ENCODE data around the gene RPA3. TPM values are rescaled to one million over a fixed set of nuclear protein-coding genes. Genes with fewer than 3 reads are reported as not detected.

The RPA3 gene
- total and polyA plus RNA-seq, 2 of the 13 experiments (the other 11 are each of a cell fraction or from before 2014, with no cell fraction given): 38.3 to 154 TPM

DNA sequence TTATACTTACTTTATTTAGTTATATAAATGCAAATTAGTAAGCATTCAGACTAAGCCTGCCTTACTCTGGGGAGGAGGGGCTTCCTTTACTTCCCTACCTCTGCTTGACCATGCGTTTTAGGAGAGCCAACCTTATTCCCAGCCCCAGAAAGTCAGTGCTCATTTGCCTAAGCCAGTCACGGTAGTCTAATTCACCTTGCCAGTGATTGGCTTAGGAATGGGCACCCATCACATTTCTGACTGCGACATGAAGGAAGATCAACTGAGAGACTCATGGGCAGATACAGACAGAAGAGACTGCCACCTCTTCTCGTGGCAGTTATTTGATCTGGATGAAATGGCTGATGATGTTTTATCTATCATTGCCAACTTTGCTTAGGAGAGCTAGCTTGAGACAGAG is 29.5 kb downstream of the RPA3 start:
- no peaks in the 10 kb centered on the region for H3K79me2 ChIP-seq (ENCODE audit: insufficient read depth, low read length)
- no peak for DNase-seq (ENCODE audit: low spot score)
- no peaks in the 10 kb centered on the region for H3K27me3 ChIP-seq (ENCODE audit: control insufficient read depth in 1 of 2, insufficient read depth in 2 of 2, low read length in 2 of 2)
- no peak overlapping the region for H2AFZ ChIP-seq (ENCODE audit: low read length)
- FAIRE-seq: no peak
- no peak for TF ChIP-seq TBP (CRISPR knock-in tag; IDR thresholded peaks at IDR 0.05)
- no peak for TF ChIP-seq ZNF839 (CRISPR knock-in tag; IDR thresholded peaks at IDR 0.05; ENCODE audit: borderline replicate concordance)
- no peak for TF ChIP-seq KDM5A (IDR thresholded peaks at IDR 0.05; ENCODE audit: borderline replicate concordance, low read length)
- TF ChIP-seq ATM (IDR thresholded peaks at IDR 0.05; ENCODE audit: borderline replicate concordance): no peak
- TF ChIP-seq REXO4 (CRISPR knock-in tag; IDR thresholded peaks at IDR 0.05; ENCODE audit: borderline replicate concordance): no peak
- no peak for TF ChIP-seq SALL2 (CRISPR knock-in tag; IDR thresholded peaks at IDR 0.05)
- no peak for TF ChIP-seq JUN (CRISPR knock-in tag; IDR thresholded peaks at IDR 0.05)
- TF ChIP-seq CENPT (CRISPR knock-in tag; IDR thresholded peaks at IDR 0.05; ENCODE audit: low read depth): no peak
- no peak for TF ChIP-seq ZNF850 (CRISPR knock-in tag; conservative IDR thresholded peaks at IDR 0.05)
- TF ChIP-seq ZMAT5 (CRISPR knock-in tag; IDR thresholded peaks at IDR 0.05; ENCODE audit: borderline replicate concordance, low read depth): no peak
- no peak for TF ChIP-seq ZNF235 (CRISPR knock-in tag; IDR thresholded peaks at IDR 0.05; ENCODE audit: borderline replicate concordance)
- no peak for TF ChIP-seq CENPX (CRISPR knock-in tag; IDR thresholded peaks at IDR 0.05)
- no peak for TF ChIP-seq DRAP1 (CRISPR knock-in tag; IDR thresholded peaks at IDR 0.05)
- TF ChIP-seq MYNN (CRISPR knock-in tag; IDR thresholded peaks at IDR 0.05; ENCODE audit: low read depth): no peak
- no peak for TF ChIP-seq ZNF576 (CRISPR knock-in tag; IDR thresholded peaks at IDR 0.05)
- no peak for TF ChIP-seq XRCC5 (optimal IDR thresholded peaks at IDR 0.05; ENCODE audit: low read length)
- no peak for TF ChIP-seq ZSCAN31 (CRISPR knock-in tag; IDR thresholded peaks at IDR 0.05; ENCODE audit: low read depth)
- TF ChIP-seq, protein P1, sequence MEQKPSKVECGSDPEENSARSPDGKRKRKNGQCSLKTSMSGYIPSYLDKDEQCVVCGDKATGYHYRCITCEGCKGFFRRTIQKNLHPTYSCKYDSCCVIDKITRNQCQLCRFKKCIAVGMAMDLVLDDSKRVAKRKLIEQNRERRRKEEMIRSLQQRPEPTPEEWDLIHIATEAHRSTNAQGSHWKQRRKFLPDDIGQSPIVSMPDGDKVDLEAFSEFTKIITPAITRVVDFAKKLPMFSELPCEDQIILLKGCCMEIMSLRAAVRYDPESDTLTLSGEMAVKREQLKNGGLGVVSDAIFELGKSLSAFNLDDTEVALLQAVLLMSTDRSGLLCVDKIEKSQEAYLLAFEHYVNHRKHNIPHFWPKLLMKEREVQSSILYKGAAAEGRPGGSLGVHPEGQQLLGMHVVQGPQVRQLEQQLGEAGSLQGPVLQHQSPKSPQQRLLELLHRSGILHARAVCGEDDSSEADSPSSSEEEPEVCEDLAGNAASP (CRISPR knock-in tag; IDR thresholded peaks at IDR 0.05; ENCODE audit: borderline replicate concordance): no peak
- TF ChIP-seq PTBP1 (IDR thresholded peaks at IDR 0.05; ENCODE audit: low read depth, low read length, poor library complexity, severe bottlenecking): no peak
- peaks cover 6% of the 10 kb centered on the region for H3K4me1 ChIP-seq (ENCODE audit: insufficient read depth, low read length)
- no peak overlapping the region for H3K4me2 ChIP-seq (ENCODE audit: low read depth, low read length)
- in situ Hi-C loops (cut with HindIII; ENCODE audit: extremely low pct_ligation_motif_present, low pct_unique_long_range_greater_than_20kb): no loop called here
- CTCF ChIA-PET (ENCODE audit: low intra/inter-chr PET ratio, low total read pairs): no interaction called here
- H3K36me3 ChIP-seq (replicated peaks in 1 of 2; ENCODE audit: control insufficient read depth in 1 of 2, insufficient read depth in 2 of 2, low read length in 2 of 2): no peaks in the 10 kb centered on the region
- intact Hi-C loops (cut with micrococcal nuclease; ENCODE audit: unreplicated experiment): no loop called here
- no peaks in the 10 kb centered on the region for H3K9me3 ChIP-seq (ENCODE audit: low read length)
- no peak overlapping the region for H3K27ac ChIP-seq (ENCODE audit: extremely low read length, insufficient read depth, low read length)
- ATAC-seq: no peak
- BruUV-seq (replicated peaks): no TSS peak
- POLR2A ChIA-PET: no interaction called here
- no peaks in the 10 kb centered on the region for H4K20me1 ChIP-seq (ENCODE audit: insufficient read depth, low read length)
- no peak overlapping the region for H3K4me3 ChIP-seq (replicated peaks in 1 of 3; ENCODE audit: insufficient read depth in 1 of 3, low read depth in 2 of 3, low read length in 3 of 3)
- WGBS (ENCODE audit: low lambda C conversion rate): 96% methylated on average over 4 of the region's 4 CpGs
- no peak overlapping the region for H3K9ac ChIP-seq (ENCODE audit: insufficient read depth, low read depth, low read length)

Data from HepG2 (cell line).